ENCODE data around the gene SLC4A3. TPM values are rescaled to one million over a fixed set of nuclear protein-coding genes. Genes with fewer than 3 reads are reported as not detected.

The SLC4A3 gene
- total RNA-seq, 1 experiment from 2014 or later, result 13.5 TPM

DNA sequence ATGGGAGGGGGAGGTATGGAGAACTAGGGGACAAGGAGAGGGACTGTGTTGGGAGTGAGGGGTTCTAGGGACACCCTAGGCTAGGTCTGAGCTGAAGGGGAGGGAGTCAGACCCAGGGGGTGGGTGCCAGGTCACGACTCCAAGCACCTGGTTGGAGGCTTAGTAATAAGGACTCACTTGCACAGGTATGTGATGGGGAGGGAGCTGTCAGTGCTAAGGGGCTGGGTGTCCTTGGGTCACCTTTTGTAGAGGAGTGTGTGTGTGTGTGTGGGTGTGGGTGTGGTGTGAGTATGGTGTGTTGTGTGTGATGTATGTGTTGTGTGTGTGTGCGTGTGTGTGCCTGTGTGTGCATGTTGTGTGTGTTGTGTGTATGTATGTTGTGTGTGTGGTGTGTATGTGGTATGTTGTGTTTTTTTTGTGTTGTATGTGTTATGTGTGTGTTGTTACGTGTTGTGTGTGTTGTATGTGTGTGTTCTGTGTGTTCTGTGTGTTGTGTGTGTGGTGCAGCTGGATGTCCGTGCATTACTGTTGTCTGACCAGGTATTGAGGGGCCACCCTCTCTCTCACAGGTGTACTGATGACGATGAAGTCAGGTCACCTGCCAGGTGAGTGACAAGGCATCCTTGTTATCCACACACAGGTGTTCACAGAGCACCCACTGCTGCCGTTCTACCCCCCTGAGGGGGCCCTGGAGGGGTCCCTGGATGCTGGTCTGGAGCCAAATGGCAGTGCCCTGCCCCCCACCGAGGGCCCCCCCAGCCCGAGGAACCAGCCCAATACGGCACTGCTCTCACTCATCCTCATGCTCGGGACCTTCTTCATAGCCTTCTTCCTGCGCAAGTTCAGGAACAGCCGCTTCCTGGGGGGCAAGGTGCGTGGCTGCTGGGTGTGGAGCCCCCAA, 9.8 kb downstream of the SLC4A3 start:
- CTCF ChIA-PET, result no interaction called here

GRCh38 chr2:219637842-219638185, 10.4 kb downstream of the SLC4A3 start:
- BruUV-seq (replicated peaks), result no TSS peak
- H3K36me3 ChIP-seq (ENCODE audit: control insufficient read depth, insufficient read depth, low read length), result no peaks in the 10 kb centered on the region
- intact Hi-C loops (cut with micrococcal nuclease; ENCODE audit: unreplicated experiment) (no loop called here), in situ Hi-C loops (cut with HindIII; ENCODE audit: low pct_unique_long_range_greater_than_20kb, low sequenced_read_pairs) (no loop called here)
- DNase-seq (ENCODE audit: low read depth, low spot score) (no peak), ATAC-seq (no peak)
- H3K27ac ChIP-seq (ENCODE audit: low read length), result no peak overlapping the region
- H3K4me1 ChIP-seq (ENCODE audit: control insufficient read depth, insufficient read depth, low read length), result no peaks in the 10 kb centered on the region; the same call in 1 of the 2 replicates
- no peaks in the 10 kb centered on the region for H3K9me3 ChIP-seq (ENCODE audit: control insufficient read depth, insufficient read depth, low read depth, low read length)
- no peak overlapping the region for H3K4me3 ChIP-seq (ENCODE audit: low read depth in 2 of 2, low read length in 2 of 2)
- no peaks in the 10 kb centered on the region for H3K27me3 ChIP-seq (ENCODE audit: control insufficient read depth, insufficient read depth, low read length)
- ChIA-PET POLR2A (interaction anchor here (0.8 kb wide), 1 partner anchor 97 kb away, joined by 6 read pairs; no protein-coding TSS in a partner anchor), CTCF (no interaction called here)
- no peak for TF ChIP-seq SIN3A (IDR thresholded peaks at IDR 0.05; ENCODE audit: borderline replicate concordance, insufficient read depth, low read depth, low read length)
- TF ChIP-seq POLR2AphosphoS5 (IDR thresholded peaks at IDR 0.05; ENCODE audit: low read depth, low read length), result no peak
- no peak for TF ChIP-seq TCF7L2 (IDR thresholded peaks at IDR 0.05; ENCODE audit: low read depth, low read length)
- no peak for TF ChIP-seq REST (IDR thresholded peaks at IDR 0.05; ENCODE audit: insufficient read depth in 1 of 2, low read depth in 2 of 2, low read length in 1 of 2)
- TF ChIP-seq CTCF (IDR thresholded peaks at IDR 0.05), result no peak

More for the DNA sequence above, 9.8 kb downstream of the SLC4A3 start:
- Histone ChIP-seq H3K9me3 (ENCODE audit: control insufficient read depth, insufficient read depth, low read depth, low read length) (no peaks in the 10 kb centered on the region), H3K4me3 (ENCODE audit: low read depth in 2 of 2, low read length in 2 of 2) (no peak overlapping the region), H3K36me3 (ENCODE audit: control insufficient read depth, insufficient read depth, low read length) (no peaks in the 10 kb centered on the region), H3K27me3 (ENCODE audit: control insufficient read depth, insufficient read depth, low read length) (no peaks in the 10 kb centered on the region), H3K4me1 (ENCODE audit: control insufficient read depth, insufficient read depth, low read length) (no peaks in the 10 kb centered on the region), H3K27ac (ENCODE audit: low read length) (no peak overlapping the region)
- POLR2A ChIA-PET, result interaction anchor here (0.8 kb wide), 1 partner anchor 97 kb away, joined by 6 read pairs; no protein-coding TSS in a partner anchor
- intact Hi-C loops (cut with micrococcal nuclease; ENCODE audit: unreplicated experiment) (no loop called here), in situ Hi-C loops (cut with HindIII; ENCODE audit: low pct_unique_long_range_greater_than_20kb, low sequenced_read_pairs) (no loop called here)
- no peak for TF ChIP-seq CTCF (IDR thresholded peaks at IDR 0.05)
- TF ChIP-seq REST (IDR thresholded peaks at IDR 0.05; ENCODE audit: insufficient read depth in 1 of 2, low read depth in 2 of 2, low read length in 1 of 2), result no peak
- TF ChIP-seq SIN3A (IDR thresholded peaks at IDR 0.05; ENCODE audit: borderline replicate concordance, insufficient read depth, low read depth, low read length), result no peak
- TF ChIP-seq POLR2AphosphoS5 (IDR thresholded peaks at IDR 0.05; ENCODE audit: low read depth, low read length), result no peak
- TF ChIP-seq TCF7L2 (IDR thresholded peaks at IDR 0.05; ENCODE audit: low read depth, low read length), result no peak
- no TSS peak for BruUV-seq (replicated peaks)
- ATAC-seq, result no peak
- no peak for DNase-seq (ENCODE audit: low read depth, low spot score)
